Measurements from ENCODE around the gene RPH3AL. TPM values are rescaled to one million over a fixed set of nuclear protein-coding genes. Genes with fewer than 3 reads are reported as not detected.

Gene RPH3AL
- total RNA-seq, 2 donors from 2014 or later = 11.7 to 17.8 TPM

DNA sequence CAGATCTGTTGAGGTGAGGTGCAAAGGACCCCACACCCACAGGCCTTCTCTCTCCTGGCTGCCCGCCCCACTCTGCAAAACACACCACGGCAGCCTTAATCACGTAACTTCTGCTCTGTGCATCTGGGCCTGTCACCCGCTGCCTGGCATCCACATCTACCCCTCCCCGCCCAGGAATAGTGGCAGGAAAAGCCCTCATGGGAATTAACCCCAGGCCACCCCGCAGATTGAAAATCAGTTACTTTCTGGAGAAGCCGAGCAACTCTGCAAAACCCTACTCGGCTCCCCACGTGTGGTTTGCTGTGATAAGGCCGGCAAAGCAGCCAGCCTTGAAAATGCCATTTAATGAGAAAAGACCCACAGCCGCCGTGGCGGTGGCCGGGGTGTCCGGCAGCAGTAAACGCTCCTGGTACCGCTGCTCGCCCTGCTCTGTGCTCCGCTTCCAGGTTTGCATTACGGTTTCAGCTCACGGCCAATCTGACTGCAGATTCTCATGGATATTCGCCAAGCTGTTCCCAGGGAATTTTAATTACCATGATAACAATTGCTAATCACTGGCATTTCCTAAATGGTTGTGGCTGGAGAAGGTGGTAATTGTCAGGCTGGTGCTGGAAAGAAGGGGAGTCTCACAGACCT is 93.1 kb downstream of the RPH3AL start:
- Histone ChIP-seq H3K4me1 (replicated peaks) (no peaks in the 10 kb centered on the region), H3K36me3 (no peaks in the 10 kb centered on the region), H3K4me3 (no peak overlapping the region), H3K27ac (no peak overlapping the region), H3K27me3 (replicated peaks; ENCODE audit: insufficient read depth) (no peaks in the 10 kb centered on the region), H3K9me3 (no peaks in the 10 kb centered on the region)
- TF ChIP-seq POLR2AphosphoS5 (IDR thresholded peaks at IDR 0.05) (no peak), POLR2A (IDR thresholded peaks at IDR 0.05) (no peak)
- TF ChIP-seq, protein P1, sequence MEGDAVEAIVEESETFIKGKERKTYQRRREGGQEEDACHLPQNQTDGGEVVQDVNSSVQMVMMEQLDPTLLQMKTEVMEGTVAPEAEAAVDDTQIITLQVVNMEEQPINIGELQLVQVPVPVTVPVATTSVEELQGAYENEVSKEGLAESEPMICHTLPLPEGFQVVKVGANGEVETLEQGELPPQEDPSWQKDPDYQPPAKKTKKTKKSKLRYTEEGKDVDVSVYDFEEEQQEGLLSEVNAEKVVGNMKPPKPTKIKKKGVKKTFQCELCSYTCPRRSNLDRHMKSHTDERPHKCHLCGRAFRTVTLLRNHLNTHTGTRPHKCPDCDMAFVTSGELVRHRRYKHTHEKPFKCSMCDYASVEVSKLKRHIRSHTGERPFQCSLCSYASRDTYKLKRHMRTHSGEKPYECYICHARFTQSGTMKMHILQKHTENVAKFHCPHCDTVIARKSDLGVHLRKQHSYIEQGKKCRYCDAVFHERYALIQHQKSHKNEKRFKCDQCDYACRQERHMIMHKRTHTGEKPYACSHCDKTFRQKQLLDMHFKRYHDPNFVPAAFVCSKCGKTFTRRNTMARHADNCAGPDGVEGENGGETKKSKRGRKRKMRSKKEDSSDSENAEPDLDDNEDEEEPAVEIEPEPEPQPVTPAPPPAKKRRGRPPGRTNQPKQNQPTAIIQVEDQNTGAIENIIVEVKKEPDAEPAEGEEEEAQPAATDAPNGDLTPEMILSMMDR (IDR thresholded peaks at IDR 0.05) = no peak
- 77% methylated on average over 22 of the region's 22 CpGs for WGBS
- intact Hi-C loops (cut with DNase I) = no loop called here
- no peak for DNase-seq (ENCODE audit: low spot score)

DNA sequence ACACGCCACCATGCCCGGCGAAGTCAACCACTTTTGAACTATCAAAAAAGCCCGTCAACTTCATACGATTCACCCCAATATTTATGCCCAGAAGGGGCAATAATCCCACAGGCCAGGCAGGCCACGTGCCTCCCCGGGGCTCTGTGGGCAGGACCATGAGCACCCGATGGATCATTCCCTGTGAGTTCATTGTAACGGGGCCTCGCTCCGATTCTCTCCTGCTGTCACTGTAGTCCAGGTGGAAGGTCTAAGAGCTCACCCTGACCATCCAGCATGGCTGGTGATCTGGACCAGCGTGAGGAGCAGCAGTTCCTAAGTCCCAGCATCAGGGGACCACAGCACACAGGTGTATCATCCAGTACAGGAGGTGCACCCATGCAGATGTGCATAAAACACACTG is 93.7 kb downstream of the RPH3AL start:
- TF ChIP-seq, protein P1 (IDR thresholded peaks at IDR 0.05) = no peak
- TF ChIP-seq POLR2A (IDR thresholded peaks at IDR 0.05) (no peak), POLR2AphosphoS5 (IDR thresholded peaks at IDR 0.05) (no peak)
- 96% methylated on average over 12 of the region's 12 CpGs for whole genome bisulfite sequencing

DNA sequence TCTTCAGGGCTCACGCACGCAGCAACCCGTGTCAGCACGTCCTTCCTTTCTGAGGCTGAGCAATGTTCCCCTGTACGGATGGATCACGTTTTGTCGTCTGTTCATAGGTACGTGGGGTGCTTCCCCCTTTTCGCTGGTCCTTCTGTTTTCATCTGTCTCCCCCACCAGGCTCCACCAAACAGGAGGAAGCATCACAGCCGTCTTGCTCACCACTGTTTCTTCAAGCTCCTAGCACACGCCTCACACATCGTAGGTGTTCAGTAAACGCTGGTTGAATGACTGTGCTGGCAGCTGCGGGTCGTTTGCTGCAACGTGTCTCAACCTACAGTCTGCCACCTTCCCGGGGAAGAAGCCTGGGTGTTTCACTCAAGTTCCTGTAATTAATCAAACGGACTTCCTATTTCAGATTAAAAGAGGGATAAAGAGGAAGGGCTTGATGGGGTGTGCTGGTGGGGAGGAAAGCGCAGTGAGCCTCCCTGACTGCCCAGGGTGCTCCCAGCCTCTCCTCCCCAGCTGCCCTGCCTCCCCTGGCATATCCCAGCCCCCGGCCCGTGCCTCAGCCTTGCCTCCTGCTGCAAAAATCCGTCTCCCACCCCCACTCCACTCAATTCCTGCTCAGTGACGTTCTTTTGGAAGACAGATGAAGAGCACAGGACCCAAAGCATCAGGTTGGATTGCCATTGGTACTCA is 94.4 kb downstream of the RPH3AL start:
- H3K27me3 ChIP-seq (replicated peaks; ENCODE audit: insufficient read depth) = no peaks in the 10 kb centered on the region
- 73% methylated on average over 23 of the region's 23 CpGs for WGBS
- H3K9me3 ChIP-seq = no peaks in the 10 kb centered on the region
- DNase-seq (ENCODE audit: low spot score) = no peak
- H3K36me3 ChIP-seq = no peaks in the 10 kb centered on the region
- TF ChIP-seq, protein P1 (IDR thresholded peaks at IDR 0.05) = no peak
- no peak for TF ChIP-seq POLR2AphosphoS5 (IDR thresholded peaks at IDR 0.05)
- no peak for TF ChIP-seq POLR2A (IDR thresholded peaks at IDR 0.05)
- H3K4me3 ChIP-seq = no peak overlapping the region
- intact Hi-C loops (cut with DNase I) = no loop called here
- H3K4me1 ChIP-seq (replicated peaks) = no peaks in the 10 kb centered on the region
- no peak overlapping the region for H3K27ac ChIP-seq

More for the DNA sequence above, 93.7 kb downstream of the RPH3AL start:
- no peak overlapping the region for H3K27ac ChIP-seq
- DNase-seq (ENCODE audit: low spot score) = no peak
- no peaks in the 10 kb centered on the region for H3K36me3 ChIP-seq
- no peaks in the 10 kb centered on the region for H3K27me3 ChIP-seq (replicated peaks; ENCODE audit: insufficient read depth)
- no peak overlapping the region for H3K4me3 ChIP-seq
- intact Hi-C loops (cut with DNase I) = no loop called here
- H3K4me1 ChIP-seq (replicated peaks) = no peaks in the 10 kb centered on the region
- H3K9me3 ChIP-seq = no peaks in the 10 kb centered on the region

DNA sequence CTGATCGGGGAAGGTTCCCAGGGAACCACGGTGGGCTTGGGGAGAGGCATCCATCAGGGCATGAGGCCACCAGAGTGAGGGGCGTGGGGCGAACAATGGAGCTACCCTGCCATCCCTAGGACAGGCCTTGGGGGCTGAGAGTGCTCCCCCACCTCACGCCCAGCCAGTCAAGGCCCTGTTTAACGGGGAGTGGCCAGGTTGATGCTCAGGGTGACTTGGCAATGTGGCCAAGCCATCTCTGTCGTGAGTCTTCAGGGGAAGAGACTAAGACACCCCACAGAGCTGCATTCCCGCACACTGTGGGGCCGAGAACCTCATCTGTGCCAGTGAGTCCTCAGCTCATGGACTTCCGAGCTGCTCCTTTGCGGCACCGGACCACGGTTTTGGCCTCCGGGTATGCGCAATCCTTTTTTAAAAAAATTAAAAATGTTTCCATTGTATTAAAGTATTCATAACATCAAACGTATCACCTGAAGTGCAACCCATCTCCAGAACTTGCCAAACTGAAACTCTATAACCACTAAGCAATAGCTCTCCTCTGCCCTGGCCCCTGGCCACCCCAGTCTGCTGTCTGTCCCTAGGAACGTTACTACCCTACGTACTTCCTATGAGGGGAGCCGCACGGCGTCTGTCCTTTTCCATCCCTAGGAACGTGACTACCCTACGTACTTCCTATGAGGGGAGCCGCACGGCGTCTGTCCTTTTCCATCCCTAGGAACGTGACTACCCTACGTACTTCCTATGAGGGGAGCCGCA is 99.3 kb downstream of the RPH3AL start:
- H3K27me3 ChIP-seq (replicated peaks; ENCODE audit: insufficient read depth) = no peaks in the 10 kb centered on the region
- H3K36me3 ChIP-seq = no peaks in the 10 kb centered on the region
- no peaks in the 10 kb centered on the region for H3K4me1 ChIP-seq (replicated peaks)
- H3K27ac ChIP-seq = no peak overlapping the region
- no peak overlapping the region for H3K4me3 ChIP-seq
- DNase-seq (ENCODE audit: low spot score) = no peak
- intact Hi-C loops (cut with DNase I) = no loop called here
- no peak for TF ChIP-seq POLR2AphosphoS5 (IDR thresholded peaks at IDR 0.05)
- TF ChIP-seq POLR2A (IDR thresholded peaks at IDR 0.05) = no peak
- TF ChIP-seq, protein P1 (IDR thresholded peaks at IDR 0.05) = no peak
- H3K9me3 ChIP-seq = no peaks in the 10 kb centered on the region
- WGBS = 84% methylated on average over 23 of the region's 29 CpGs

Measured in prostate gland (tissue), 2 donors.